ENCODE data around the gene HS3ST3B1. TPM values are rescaled to one million over a fixed set of nuclear protein-coding genes. Genes with fewer than 3 reads are reported as not detected.

Gene HS3ST3B1
- total RNA-seq, result 3.6 TPM
- long read RNA-seq, full-length matches to known transcripts, result 1 of 1 reads
- long read RNA-seq, partial matches to known transcripts, result 0 of 1 reads
- long read RNA-seq, other reads (novel, unspliced or antisense), result 0 of 1 reads

- peak; percentile 95 for DNase-seq (ENCODE audit: low spot score)
Measured at GRCh38 chr17:14300575-14301278, at the start of gene HS3ST3B1. Gene HS3ST3B1, plus strand, starts transcription at chr17:14301081. Its CDS starts 438 bp downstream, at chr17:14301519.

GRCh38 chr17:14261406-14261805, 39.5 kb upstream of the HS3ST3B1 start:
- no peak for DNase-seq (ENCODE audit: low spot score)

GRCh38 chr17:14268264-14268663, 32.6 kb upstream of the HS3ST3B1 start:
- DNase-seq (ENCODE audit: low spot score), result no peak

GRCh38 chr17:14269473-14269872, 31.4 kb upstream of the HS3ST3B1 start:
- DNase-seq (ENCODE audit: low spot score), result no peak

GRCh38 chr17:14270508-14270907, 30.4 kb upstream of the HS3ST3B1 start:
- no peak for DNase-seq (ENCODE audit: low spot score)

- DNase-seq (ENCODE audit: low spot score), result no peak
Measured at GRCh38 chr17:14276535-14277250, 24.2 kb upstream of the HS3ST3B1 start.

- no peak for DNase-seq (ENCODE audit: low spot score)
Measured at GRCh38 chr17:14281530-14281929, 19.4 kb upstream of the HS3ST3B1 start.

GRCh38 chr17:14282726-14283125, 18.2 kb upstream of the HS3ST3B1 start:
- no peak for DNase-seq (ENCODE audit: low spot score)

GRCh38 chr17:14289162-14289561, 11.7 kb upstream of the HS3ST3B1 start:
- DNase-seq (ENCODE audit: low spot score), result no peak

- DNase-seq (ENCODE audit: low spot score), result no peak
Measured at GRCh38 chr17:14294876-14295275, 6.0 kb upstream of the HS3ST3B1 start.

GRCh38 chr17:14295676-14296075, 5.2 kb upstream of the HS3ST3B1 start:
- no peak for DNase-seq (ENCODE audit: low spot score)

- DNase-seq (ENCODE audit: low spot score), result no peak
Measured at GRCh38 chr17:14296166-14296910, 4.5 kb upstream of the HS3ST3B1 start.

- no peak for DNase-seq (ENCODE audit: low spot score)
Measured at GRCh38 chr17:14297161-14297851, 3.6 kb upstream of the HS3ST3B1 start.

GRCh38 chr17:14298221-14298946, 2.5 kb upstream of the HS3ST3B1 start:
- DNase-seq (ENCODE audit: low spot score), result no peak

GRCh38 chr17:14298947-14299279, 2.0 kb upstream of the HS3ST3B1 start:
- DNase-seq (ENCODE audit: low spot score), result no peak

GRCh38 chr17:14299280-14300141, 1.4 kb upstream of the HS3ST3B1 start:
- DNase-seq (ENCODE audit: low spot score), result peak; percentile 90

- DNase-seq (ENCODE audit: low spot score), result peak; percentile 90
Measured at GRCh38 chr17:14301279-14302090, 604 bp downstream of the HS3ST3B1 start.

- no peak for DNase-seq (ENCODE audit: low spot score)
Measured at GRCh38 chr17:14302091-14302430, 1.2 kb downstream of the HS3ST3B1 start.

All from mesenteric fat pad (tissue), 1 donor.